HL-60 (cell line): ENCODE results near the gene TIAL1.

Experiments
- GABPA ChIP-seq: IDR thresholded peaks from 2 replicates; pipeline ENCODE4 v1.6.1; 2012; ENCODE audit warnings: low read depth
- POLR2AphosphoS5 ChIP-seq: IDR thresholded peaks from 2 replicates; pipeline ENCODE4 v1.6.1; 2012; ENCODE audit warnings: low read depth
- SPI1 ChIP-seq: IDR thresholded peaks from 2 replicates; pipeline ENCODE4 v1.6.1; 2012; ENCODE audit warnings: low read depth, mild to moderate bottlenecking, borderline replicate concordance
- TF ChIP-seq, protein P1 (sequence below): IDR thresholded peaks from one replicate; pipeline ENCODE4 v1.5.1; 2011; ENCODE audit warnings: low read length, control low read depth, inconsistent platforms; ENCODE audit not compliant: insufficient read depth
- TF ChIP-seq, protein P2 (sequence below): IDR thresholded peaks from 2 replicates; pipeline ENCODE4 v1.6.1; 2012; ENCODE audit warnings: low read depth; ENCODE audit not compliant: insufficient replicate concordance

DNA sequence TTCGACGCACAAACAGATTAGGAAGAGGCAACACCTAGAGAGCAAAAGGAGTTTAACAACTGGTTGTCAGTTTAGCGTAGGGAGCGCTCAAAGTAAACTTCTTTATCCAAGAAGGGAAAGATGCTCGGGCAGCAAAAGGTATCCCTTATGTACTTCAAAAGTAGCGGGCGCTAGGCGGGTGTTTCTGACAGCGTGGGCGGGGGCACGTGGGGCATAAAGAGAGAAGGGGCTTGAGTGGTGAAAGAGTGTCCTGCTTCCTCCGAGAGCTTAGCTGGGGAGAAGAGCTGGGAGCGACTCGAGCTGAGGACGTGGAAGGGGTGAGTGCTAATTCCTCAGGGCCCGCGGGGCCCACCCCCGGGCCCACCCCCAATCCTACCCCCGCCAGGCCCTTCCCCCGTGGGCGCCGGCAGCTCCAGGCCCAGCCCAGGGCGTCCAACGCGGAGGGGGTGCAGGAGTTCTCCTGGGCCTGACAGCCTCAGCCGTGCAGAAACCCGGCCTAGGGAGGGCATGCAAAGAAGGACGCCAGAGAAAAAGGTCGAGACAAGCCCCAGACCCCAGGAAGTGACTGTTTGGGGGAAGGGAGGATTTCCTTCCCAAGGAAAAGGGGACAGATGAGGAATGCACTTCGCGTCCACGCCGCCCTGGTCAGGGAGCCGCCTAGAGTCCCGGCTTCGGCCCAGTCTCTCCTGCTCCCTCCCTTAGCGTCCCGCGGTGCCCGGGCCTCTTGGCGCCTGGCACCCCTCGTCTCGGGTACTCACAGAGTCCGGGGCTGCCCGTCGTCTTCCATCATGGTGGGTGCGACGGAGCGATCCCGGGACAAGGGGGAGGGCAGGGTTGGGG is 868 bp downstream of the TIAL1 start:
- TF ChIP-seq, protein P1, sequence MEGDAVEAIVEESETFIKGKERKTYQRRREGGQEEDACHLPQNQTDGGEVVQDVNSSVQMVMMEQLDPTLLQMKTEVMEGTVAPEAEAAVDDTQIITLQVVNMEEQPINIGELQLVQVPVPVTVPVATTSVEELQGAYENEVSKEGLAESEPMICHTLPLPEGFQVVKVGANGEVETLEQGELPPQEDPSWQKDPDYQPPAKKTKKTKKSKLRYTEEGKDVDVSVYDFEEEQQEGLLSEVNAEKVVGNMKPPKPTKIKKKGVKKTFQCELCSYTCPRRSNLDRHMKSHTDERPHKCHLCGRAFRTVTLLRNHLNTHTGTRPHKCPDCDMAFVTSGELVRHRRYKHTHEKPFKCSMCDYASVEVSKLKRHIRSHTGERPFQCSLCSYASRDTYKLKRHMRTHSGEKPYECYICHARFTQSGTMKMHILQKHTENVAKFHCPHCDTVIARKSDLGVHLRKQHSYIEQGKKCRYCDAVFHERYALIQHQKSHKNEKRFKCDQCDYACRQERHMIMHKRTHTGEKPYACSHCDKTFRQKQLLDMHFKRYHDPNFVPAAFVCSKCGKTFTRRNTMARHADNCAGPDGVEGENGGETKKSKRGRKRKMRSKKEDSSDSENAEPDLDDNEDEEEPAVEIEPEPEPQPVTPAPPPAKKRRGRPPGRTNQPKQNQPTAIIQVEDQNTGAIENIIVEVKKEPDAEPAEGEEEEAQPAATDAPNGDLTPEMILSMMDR, result no peak
- TF ChIP-seq POLR2AphosphoS5 (no peak), GABPA (no peak), SPI1 (no peak)
- TF ChIP-seq, protein P2, sequence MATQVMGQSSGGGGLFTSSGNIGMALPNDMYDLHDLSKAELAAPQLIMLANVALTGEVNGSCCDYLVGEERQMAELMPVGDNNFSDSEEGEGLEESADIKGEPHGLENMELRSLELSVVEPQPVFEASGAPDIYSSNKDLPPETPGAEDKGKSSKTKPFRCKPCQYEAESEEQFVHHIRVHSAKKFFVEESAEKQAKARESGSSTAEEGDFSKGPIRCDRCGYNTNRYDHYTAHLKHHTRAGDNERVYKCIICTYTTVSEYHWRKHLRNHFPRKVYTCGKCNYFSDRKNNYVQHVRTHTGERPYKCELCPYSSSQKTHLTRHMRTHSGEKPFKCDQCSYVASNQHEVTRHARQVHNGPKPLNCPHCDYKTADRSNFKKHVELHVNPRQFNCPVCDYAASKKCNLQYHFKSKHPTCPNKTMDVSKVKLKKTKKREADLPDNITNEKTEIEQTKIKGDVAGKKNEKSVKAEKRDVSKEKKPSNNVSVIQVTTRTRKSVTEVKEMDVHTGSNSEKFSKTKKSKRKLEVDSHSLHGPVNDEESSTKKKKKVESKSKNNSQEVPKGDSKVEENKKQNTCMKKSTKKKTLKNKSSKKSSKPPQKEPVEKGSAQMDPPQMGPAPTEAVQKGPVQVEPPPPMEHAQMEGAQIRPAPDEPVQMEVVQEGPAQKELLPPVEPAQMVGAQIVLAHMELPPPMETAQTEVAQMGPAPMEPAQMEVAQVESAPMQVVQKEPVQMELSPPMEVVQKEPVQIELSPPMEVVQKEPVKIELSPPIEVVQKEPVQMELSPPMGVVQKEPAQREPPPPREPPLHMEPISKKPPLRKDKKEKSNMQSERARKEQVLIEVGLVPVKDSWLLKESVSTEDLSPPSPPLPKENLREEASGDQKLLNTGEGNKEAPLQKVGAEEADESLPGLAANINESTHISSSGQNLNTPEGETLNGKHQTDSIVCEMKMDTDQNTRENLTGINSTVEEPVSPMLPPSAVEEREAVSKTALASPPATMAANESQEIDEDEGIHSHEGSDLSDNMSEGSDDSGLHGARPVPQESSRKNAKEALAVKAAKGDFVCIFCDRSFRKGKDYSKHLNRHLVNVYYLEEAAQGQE, result no peak
